GM18499 (cell line): Measurements from ENCODE around the gene PHLPP1.

Experiments used
- ATAC-seq: cut with Tn5 transposase; IDR thresholded peaks from one replicate; pipeline ENCODE4 v1.9.1; 2021; ENCODE audit warnings: moderate number of reproducible peaks; ENCODE audit not compliant: insufficient read depth, unreplicated experiment

Gene PHLPP1

GRCh38 chr18:62717169-62717924 is 2.0 kb downstream of the PHLPP1 start:
- ATAC-seq, result no peak

GRCh38 chr18:62717925-62718800 is 2.8 kb downstream of the PHLPP1 start:
- ATAC-seq, result no peak

- ATAC-seq, result no peak
These were observed 4.7 kb downstream of the PHLPP1 start for GRCh38 chr18:62720048-62720447.

- no peak for ATAC-seq
These were observed 5.6 kb downstream of the PHLPP1 start for GRCh38 chr18:62720766-62721613.

- ATAC-seq, result no peak
These were observed 6.8 kb downstream of the PHLPP1 start for GRCh38 chr18:62721839-62722795.

GRCh38 chr18:62723666-62724281 is 8.4 kb downstream of the PHLPP1 start:
- ATAC-seq, result no peak

GRCh38 chr18:62725896-62726295 is 10.6 kb downstream of the PHLPP1 start:
- no peak for ATAC-seq

GRCh38 chr18:62728254-62728653 is 12.9 kb downstream of the PHLPP1 start:
- ATAC-seq, result no peak

- peak; percentile 85 for ATAC-seq
These were observed 14.4 kb downstream of the PHLPP1 start for GRCh38 chr18:62729487-62730386.

GRCh38 chr18:62730941-62731340 is 15.6 kb downstream of the PHLPP1 start:
- no peak for ATAC-seq

GRCh38 chr18:62732617-62733016 is 17.3 kb downstream of the PHLPP1 start:
- ATAC-seq, result no peak

- no peak for ATAC-seq
These were observed 18.9 kb downstream of the PHLPP1 start for GRCh38 chr18:62734290-62734689.

GRCh38 chr18:62735387-62735786 is 20.0 kb downstream of the PHLPP1 start:
- ATAC-seq, result no peak

GRCh38 chr18:62736077-62736855 is 20.9 kb downstream of the PHLPP1 start:
- no peak for ATAC-seq

GRCh38 chr18:62737241-62737873 is 22.0 kb downstream of the PHLPP1 start:
- ATAC-seq, result no peak

- no peak for ATAC-seq
These were observed 23.3 kb downstream of the PHLPP1 start for GRCh38 chr18:62738639-62739038.

- ATAC-seq, result no peak
These were observed 24.6 kb downstream of the PHLPP1 start for GRCh38 chr18:62739911-62740310.
